K562 treated with DMSO at 1 percent for 4 hours (cell line): Measurements from ENCODE around the gene PURA. TPM values are rescaled to one million over a fixed set of nuclear protein-coding genes. Genes with fewer than 3 reads are reported as not detected.

Source experiments
- total RNA-seq: library from RNA; unstranded; fragments of 300-600 nt; gene quantifications from 2 replicates; pipeline ENCODE4 v1.2.3, GENCODE V29; 2022; ENCODE audit not compliant: insufficient read depth

The PURA gene
- 9.2 and 14.4 TPM in 2 replicates for total RNA-seq

GRCh38 chr5:140113699-140114263 is at the start of gene PURA:
TSS of gene PURA (plus strand) at chr5:140114109. CDS start at chr5:140114182, 73 bp downstream.

GRCh38 chr5:140125637-140126036 is 11.7 kb downstream of the PURA start, which contains the start of gene IGIP:
TSS of gene IGIP (plus strand) at chr5:140125937. CDS start at chr5:140128477, 2,540 bp downstream.

GRCh38 chr5:140174465-140175366 is 60.8 kb downstream of the PURA start, which contains the start of gene CYSTM1:
TSS of gene CYSTM1 (plus strand) at chr5:140175188. CDS start at chr5:140194466, 19,278 bp downstream.

Other genes starting within 250 kb of the PURA start
- not detected in 2 replicates for gene NRG2, start 70.8 kb upstream of the PURA start, total RNA-seq
- 1.0 and 1.9 TPM in 2 replicates for gene IGIP, start 11.8 kb downstream of the PURA start, total RNA-seq
- 125 and 133 TPM in 2 replicates for gene CYSTM1, start 61.1 kb downstream of the PURA start, total RNA-seq
- 51.6 and 60.8 TPM in 2 replicates for gene PFDN1, start 189.0 kb downstream of the PURA start, total RNA-seq
- 1.8 and 3.2 TPM in 2 replicates for gene HBEGF, start 232.5 kb downstream of the PURA start, total RNA-seq
- not detected in 2 replicates for gene SLC4A9, start 246.1 kb downstream of the PURA start, total RNA-seq